Stimulated activated naive CD8-positive, alpha-beta T cell treated with anti-CD3 and anti-CD28 coated beads, Interleukin-15, Interleukin-2, amounts not matched to agents 100 ng/mL and 50 ng/mL, for 24 hours (primary cell): ENCODE data around the gene MRPL43.

Source experiments
- H3K27ac Mint-ChIP-seq: one replicate; pipeline ENCODE4 v1.8.0; 2021; ENCODE audit warnings: mild to moderate bottlenecking, mixed read lengths
- H3K27me3 Mint-ChIP-seq: one replicate; pipeline ENCODE4 v1.8.0; 2021; ENCODE audit warnings: mixed read lengths
- H3K36me3 Mint-ChIP-seq: one replicate; pipeline ENCODE4 v1.8.0; 2021; ENCODE audit warnings: low read depth, mixed read lengths
- H3K4me1 Mint-ChIP-seq: one replicate; pipeline ENCODE4 v1.8.0; 2021; ENCODE audit warnings: low read depth, mixed read lengths
- H3K4me3 Mint-ChIP-seq: one replicate; pipeline ENCODE4 v1.8.0; 2021; ENCODE audit warnings: mild to moderate bottlenecking, mixed read lengths
- H3K9me3 Mint-ChIP-seq: one replicate; pipeline ENCODE4 v1.8.0; 2021; ENCODE audit warnings: mixed read lengths

Gene MRPL43

DNA sequence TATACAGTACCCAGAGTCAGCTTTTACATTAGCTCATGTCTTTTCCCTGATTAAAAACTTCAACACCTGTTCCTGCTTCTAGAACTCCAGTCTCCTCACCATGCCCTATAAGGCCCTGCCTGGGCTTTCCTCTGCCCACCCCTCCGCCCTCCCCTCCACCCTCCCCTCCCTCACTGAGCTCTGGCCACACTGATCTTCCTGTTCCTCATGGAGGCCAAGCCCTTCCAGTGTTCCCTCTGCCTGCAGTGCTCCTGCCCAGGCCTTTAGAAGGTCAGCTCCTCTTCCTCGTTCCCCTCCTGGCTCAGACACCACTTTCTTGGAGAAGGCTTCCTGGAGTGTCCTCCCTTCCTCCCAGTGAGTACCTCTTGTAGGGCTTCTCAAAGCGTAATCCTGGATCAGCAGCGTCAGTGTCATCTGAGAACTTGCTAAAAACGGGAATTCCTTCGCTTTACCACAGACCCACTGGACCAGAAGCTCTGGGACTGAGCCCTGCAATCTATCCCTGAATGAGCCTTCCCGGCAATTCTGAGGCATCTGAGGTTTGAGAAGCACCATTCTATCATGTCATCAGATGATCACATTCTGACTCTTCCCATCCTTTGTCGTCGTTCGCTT lies 39.9 kb upstream of the MRPL43 start:
- no peak overlapping the region for H3K4me3 Mint-ChIP-seq
- H3K27ac Mint-ChIP-seq: no peak overlapping the region
- H3K36me3 Mint-ChIP-seq: no peaks in the 10 kb centered on the region
- H3K4me1 Mint-ChIP-seq: peaks cover 10% of the 10 kb centered on the region
- H3K9me3 Mint-ChIP-seq: no peaks in the 10 kb centered on the region
- no peaks in the 10 kb centered on the region for H3K27me3 Mint-ChIP-seq

DNA sequence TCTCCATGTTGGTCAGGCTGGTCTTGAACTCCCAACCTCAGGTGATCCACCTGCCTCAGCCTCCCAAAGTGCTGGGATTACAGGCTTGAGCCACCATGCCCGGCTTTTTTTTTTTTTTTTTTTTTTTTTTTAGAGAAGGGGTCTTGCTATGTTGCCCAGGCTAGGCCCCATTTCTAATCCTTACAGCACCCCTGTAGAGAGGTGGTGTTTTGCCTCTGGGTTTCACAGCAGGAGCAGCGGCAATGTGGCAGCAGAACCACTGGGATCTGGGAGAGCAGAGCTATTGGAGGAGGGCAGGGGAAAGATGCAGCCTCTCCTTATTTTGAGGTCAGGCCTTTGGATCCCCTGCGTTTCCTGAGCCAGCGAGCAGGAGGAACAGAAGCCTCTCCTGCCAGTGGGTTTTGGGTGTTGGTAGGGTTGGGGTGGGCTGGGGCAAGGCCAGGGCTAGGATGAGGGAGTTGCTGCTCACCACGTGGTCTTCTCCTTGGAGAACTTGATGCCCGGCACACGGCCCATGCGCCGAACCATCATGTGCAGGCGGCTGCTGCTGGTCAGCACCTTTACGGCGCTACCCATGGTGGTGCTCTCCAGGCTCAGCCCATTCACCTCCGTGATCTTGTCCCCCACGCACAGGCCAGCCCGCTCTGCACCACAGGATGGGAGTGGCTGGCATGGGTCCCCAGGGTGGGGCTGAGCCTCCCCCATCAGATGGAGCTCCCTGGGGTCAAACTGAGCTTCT lies 35.8 kb upstream of the MRPL43 start:
- no peak overlapping the region for H3K4me3 Mint-ChIP-seq
- peaks cover 11% of the 10 kb centered on the region for H3K27me3 Mint-ChIP-seq
- H3K27ac Mint-ChIP-seq: no peak overlapping the region
- H3K36me3 Mint-ChIP-seq: no peaks in the 10 kb centered on the region
- peaks cover 6% of the 10 kb centered on the region for H3K4me1 Mint-ChIP-seq
- H3K9me3 Mint-ChIP-seq: no peaks in the 10 kb centered on the region

DNA sequence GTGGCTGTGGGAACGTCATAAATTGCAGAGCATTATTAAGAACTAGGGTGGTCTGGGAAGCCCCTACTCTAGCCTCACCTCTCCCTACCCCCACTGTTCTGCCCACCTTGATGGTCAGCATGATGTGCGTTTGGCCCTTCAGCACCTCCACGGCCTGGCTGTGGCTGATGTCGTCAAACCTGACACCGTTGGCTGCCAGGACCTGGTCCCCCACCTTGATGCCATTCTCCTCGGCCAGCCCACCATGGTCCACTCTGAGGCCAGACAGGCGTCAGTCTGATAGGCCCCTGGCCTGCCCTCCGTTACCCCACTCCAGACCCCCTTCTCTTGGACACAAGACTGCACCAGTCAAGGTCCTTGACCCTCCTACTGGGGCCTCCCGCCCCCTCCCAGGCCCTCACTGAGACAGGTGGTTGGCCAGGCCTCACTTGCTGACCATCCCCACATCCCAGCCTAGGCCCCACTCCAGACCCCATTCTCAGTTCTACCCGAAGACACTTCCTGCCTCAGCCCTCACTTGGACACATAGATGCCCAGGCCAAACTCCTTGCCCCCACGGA lies 34.5 kb upstream of the MRPL43 start:
- Mint-ChIP-seq H3K9me3 (no peaks in the 10 kb centered on the region), H3K27ac (no peak overlapping the region), H3K4me3 (no peak overlapping the region), H3K27me3 (peaks cover 20% of the 10 kb centered on the region), H3K4me1 (peaks cover 8% of the 10 kb centered on the region), H3K36me3 (no peaks in the 10 kb centered on the region)

DNA sequence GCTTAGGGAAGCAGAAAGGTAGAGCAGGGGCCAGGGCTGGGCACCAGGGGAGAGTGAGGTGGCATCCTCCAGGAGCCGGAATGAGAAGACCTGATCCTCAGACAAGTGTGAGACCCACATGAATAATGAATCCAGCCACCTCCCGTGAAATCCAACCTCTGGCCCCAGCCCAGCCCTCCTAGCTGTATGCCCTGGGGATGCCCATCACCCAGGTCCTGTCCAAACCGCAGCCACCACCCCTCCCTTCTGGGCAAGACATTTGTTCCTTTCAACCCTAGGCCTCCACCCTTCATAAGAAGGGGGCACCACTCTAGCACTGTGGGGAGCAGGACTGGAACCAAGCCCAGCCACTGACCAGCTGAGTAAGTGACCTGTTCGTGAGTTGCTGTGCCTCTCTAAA lies 33.9 kb upstream of the MRPL43 start:
- H3K27ac Mint-ChIP-seq: no peak overlapping the region
- H3K9me3 Mint-ChIP-seq: no peaks in the 10 kb centered on the region
- peaks cover 26% of the 10 kb centered on the region for H3K27me3 Mint-ChIP-seq
- no peak overlapping the region for H3K4me3 Mint-ChIP-seq
- H3K36me3 Mint-ChIP-seq: no peaks in the 10 kb centered on the region
- peaks cover 8% of the 10 kb centered on the region for H3K4me1 Mint-ChIP-seq

DNA sequence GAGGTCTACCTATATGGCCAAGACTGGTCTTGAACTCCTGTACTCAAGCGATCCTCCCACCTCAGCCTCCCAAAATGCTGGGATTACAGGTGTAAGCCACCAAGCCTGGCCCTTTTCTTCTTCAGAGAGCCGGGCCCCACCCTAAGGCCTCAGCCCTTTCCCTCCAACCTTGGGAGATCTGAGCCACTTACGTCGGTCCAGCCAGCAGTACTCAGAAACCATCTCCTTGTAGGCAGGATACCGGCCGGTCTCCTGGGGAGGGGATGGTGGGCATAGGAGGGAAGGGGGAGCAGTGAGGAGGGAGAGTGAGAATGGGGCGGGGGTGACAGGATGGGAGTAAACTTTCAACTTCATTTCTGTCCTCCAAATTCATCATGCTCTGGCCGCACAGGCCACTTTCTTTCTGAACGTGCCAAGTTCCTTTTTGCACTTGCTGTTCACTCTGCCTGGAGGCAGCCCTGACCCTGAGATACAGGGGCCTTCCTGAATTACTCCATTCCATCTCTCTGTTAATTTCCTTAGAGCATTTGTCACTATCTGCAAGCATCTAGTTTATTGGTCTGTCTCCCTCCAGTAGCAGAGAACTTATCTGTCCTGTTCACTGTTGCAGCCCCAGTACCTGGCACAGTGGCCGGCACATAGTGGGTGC lies 33.3 kb upstream of the MRPL43 start:
- no peaks in the 10 kb centered on the region for H3K36me3 Mint-ChIP-seq
- H3K9me3 Mint-ChIP-seq: no peaks in the 10 kb centered on the region
- H3K4me1 Mint-ChIP-seq: peaks cover 8% of the 10 kb centered on the region
- H3K4me3 Mint-ChIP-seq: no peak overlapping the region
- H3K27ac Mint-ChIP-seq: no peak overlapping the region
- peaks cover 29% of the 10 kb centered on the region for H3K27me3 Mint-ChIP-seq

DNA sequence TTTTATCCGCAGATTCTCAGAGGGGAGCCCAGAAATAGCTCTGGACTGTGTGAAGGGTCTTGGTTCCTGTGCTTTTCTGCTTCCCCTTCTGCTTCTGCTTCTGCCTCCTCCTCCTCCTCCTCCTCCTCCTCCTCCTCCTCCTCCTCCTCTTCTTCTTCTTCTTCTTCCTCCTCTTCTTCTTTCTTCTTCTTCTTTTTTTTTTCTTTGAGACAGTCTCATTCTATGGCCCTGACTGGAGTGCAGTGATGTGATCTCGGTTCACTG lies 32.1 kb upstream of the MRPL43 start:
- Mint-ChIP-seq H3K4me3 (no peak overlapping the region), H3K27ac (peak overlapping the region; percentile 10), H3K36me3 (no peaks in the 10 kb centered on the region), H3K9me3 (no peaks in the 10 kb centered on the region), H3K27me3 (peaks cover 29% of the 10 kb centered on the region), H3K4me1 (peaks cover 19% of the 10 kb centered on the region)

DNA sequence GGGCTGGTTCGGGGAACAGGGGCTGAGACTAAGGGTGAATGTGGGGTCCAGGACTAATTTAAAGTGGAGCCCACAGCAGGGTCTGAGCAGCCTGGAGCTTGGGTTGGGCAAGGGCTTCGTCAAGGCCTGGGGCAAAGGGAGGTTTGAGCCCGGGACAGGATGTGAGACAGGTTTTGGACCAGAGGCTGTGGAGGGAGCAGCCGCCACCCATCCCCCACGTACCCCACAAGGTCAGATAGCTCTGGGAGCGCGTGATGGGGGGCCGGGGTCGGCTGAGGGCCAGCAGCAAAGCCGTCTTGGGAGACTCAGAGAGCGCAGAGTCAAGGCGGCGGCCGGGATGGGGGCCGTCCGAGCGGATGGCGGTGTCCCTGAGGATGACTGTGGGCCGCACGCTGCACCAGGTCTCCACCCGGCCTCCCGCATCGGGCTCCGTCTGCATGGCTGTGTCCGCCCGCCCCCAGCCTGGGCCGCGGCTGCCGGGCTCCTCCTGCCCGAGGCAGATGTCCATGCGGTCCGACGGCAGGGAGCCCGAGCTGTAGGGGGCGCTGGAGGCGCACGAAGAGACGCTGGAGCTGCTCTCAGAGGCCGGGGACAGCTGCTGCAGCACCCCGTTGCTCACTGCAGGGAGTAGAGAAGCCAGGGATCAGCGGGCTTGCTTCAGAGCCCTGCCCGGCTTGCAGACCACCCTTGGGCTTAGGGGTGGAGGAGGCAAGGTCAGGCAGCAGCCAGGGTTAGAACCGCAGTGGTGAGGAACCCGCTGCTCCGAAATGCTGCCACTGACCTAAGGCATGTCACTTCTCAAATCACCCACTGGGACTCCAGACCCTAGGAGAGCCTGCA lies 31.5 kb upstream of the MRPL43 start:
- H3K4me1 Mint-ChIP-seq: peaks cover 23% of the 10 kb centered on the region
- H3K27ac Mint-ChIP-seq: no peak overlapping the region
- no peaks in the 10 kb centered on the region for H3K9me3 Mint-ChIP-seq
- no peaks in the 10 kb centered on the region for H3K36me3 Mint-ChIP-seq
- no peak overlapping the region for H3K4me3 Mint-ChIP-seq
- H3K27me3 Mint-ChIP-seq: peaks cover 29% of the 10 kb centered on the region

DNA sequence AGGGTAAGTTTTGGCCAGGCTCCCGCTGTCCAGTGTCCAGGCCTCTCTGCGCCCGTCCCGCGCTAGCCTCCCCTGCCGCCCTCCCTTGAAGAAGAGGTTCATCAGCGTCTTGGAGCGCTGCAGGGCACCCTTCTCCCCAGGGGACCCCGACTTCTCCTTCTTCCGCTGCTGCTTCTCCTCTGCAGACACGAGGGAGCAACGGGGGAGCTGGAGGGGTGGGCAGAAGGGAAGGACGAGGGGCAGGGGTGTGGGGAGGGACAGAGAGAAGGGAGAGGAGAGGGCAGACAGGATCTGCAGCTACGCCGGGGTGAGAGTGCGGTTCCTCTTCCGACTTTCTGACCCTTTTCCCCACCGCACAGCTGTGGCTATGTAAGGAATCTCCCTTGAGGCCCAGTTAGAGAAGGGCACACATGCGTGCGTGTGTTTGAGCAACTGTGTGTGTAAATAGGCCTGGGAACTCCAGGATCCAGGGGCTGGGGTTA lies 30.9 kb upstream of the MRPL43 start:
- peaks cover 28% of the 10 kb centered on the region for H3K4me1 Mint-ChIP-seq
- no peaks in the 10 kb centered on the region for H3K36me3 Mint-ChIP-seq
- peaks cover 29% of the 10 kb centered on the region for H3K27me3 Mint-ChIP-seq
- H3K27ac Mint-ChIP-seq: no peak overlapping the region
- H3K9me3 Mint-ChIP-seq: no peaks in the 10 kb centered on the region
- H3K4me3 Mint-ChIP-seq: no peak overlapping the region

DNA sequence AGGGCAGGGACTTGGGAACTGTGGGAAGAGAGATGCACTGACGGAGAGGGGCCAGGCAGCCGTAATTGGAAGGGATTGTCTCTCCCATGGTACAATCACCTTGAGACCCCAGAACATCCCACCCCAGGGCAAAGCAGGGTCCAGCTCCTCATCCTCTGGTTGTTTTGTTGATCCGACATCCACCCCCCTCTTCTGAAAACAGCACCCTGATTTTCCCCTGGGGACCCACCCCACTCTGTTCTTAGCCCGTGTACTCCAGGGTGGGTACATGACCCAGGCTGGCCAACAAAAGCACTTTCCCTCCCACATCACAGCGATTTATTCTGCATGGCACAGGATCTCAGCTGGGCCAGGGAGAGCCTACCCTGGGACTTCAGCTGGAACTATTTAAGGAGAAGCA lies 29.5 kb upstream of the MRPL43 start:
- H3K9me3 Mint-ChIP-seq: no peaks in the 10 kb centered on the region
- H3K27ac Mint-ChIP-seq: no peak overlapping the region
- H3K4me1 Mint-ChIP-seq: peaks cover 35% of the 10 kb centered on the region
- peaks cover 29% of the 10 kb centered on the region for H3K27me3 Mint-ChIP-seq
- no peak overlapping the region for H3K4me3 Mint-ChIP-seq
- H3K36me3 Mint-ChIP-seq: no peaks in the 10 kb centered on the region

DNA sequence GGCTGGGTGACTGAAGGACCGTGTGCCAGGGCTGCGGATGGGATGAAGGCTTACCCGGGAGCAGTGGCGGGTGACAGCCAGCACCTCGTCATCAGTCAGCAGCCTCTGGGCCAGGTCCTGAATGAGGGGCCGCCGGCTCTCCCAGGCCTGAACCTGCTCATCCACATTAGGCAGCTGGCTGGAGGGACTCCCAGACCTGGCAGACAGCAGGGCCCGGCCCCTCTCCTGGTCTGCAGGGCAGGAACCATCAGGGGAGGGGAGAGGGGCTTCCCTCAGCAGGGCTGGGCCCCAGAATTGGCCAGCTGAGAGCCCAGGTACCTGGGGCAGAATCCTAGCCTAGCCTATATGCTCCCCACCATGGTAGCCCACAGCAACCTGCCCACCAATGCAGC lies 28.3 kb upstream of the MRPL43 start:
- Mint-ChIP-seq H3K27me3 (peaks cover 25% of the 10 kb centered on the region), H3K9me3 (no peaks in the 10 kb centered on the region), H3K4me3 (no peak overlapping the region), H3K36me3 (no peaks in the 10 kb centered on the region), H3K4me1 (peaks cover 35% of the 10 kb centered on the region), H3K27ac (no peak overlapping the region)

DNA sequence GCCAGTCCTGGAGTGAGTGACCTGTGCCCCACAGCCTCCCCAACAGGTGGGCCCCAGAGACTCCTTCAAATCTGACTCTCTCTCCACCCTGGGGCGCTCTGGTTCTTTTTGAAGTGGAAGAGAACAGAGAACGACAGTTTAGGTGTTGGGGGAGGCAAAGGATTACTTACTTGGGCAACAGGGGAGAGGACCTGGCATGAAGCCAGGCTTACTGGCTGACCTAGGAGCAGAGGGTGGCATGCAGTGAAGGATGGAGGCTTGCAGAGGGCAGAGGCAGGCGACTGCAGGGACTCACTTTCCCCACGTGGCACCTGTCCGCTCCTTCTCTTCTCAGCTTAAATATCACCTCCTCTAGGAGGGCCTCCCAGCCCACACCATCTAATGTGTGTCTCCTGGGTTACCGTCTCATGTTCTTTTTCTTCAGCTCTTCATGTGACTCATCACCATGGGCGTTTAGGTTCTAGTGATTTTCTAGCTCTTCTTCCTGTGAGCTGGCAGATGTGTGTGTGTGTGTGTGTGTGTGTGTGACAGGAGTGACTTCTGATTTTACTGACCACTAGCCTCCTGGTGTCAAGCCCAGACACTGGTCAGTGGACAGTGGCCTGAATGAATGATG lies 27.8 kb upstream of the MRPL43 start:
- Mint-ChIP-seq H3K27me3 (peaks cover 23% of the 10 kb centered on the region), H3K4me3 (no peak overlapping the region), H3K36me3 (no peaks in the 10 kb centered on the region), H3K27ac (no peak overlapping the region), H3K9me3 (no peaks in the 10 kb centered on the region), H3K4me1 (peaks cover 35% of the 10 kb centered on the region)

DNA sequence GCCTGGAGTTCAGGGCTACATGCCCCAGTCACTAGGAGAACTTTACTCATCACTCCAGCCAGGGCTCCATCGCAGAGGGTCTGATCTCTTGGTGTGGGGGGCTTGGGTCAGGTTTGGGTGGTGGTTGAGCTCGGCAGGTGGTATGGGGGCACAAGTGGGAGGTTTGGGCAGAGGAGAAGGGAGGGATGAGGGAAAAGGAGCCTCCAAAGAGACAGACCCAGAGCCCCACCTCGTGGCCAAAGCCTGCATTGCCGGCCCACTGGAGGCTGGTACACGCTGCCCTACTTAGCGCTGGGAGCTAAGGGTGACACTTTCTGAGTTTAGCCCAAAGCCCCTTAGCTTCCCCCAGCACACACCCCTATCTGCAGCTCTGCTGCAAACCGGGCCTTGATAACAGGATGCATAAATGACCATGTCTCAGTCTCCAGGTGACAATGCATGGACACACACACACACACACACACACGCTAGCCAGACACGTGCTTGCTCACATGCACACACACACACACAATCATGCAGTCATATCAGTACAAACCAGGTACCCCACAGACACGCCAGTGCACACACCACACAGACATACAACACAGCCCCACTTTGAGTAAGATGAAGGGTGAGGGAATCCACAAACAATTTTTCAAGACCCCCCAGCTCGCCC lies 27.1 kb upstream of the MRPL43 start:
- Mint-ChIP-seq H3K4me1 (peaks cover 35% of the 10 kb centered on the region), H3K9me3 (no peaks in the 10 kb centered on the region), H3K27me3 (peaks cover 23% of the 10 kb centered on the region), H3K4me3 (no peak overlapping the region), H3K36me3 (no peaks in the 10 kb centered on the region), H3K27ac (peak overlapping the region; percentile 26)

DNA sequence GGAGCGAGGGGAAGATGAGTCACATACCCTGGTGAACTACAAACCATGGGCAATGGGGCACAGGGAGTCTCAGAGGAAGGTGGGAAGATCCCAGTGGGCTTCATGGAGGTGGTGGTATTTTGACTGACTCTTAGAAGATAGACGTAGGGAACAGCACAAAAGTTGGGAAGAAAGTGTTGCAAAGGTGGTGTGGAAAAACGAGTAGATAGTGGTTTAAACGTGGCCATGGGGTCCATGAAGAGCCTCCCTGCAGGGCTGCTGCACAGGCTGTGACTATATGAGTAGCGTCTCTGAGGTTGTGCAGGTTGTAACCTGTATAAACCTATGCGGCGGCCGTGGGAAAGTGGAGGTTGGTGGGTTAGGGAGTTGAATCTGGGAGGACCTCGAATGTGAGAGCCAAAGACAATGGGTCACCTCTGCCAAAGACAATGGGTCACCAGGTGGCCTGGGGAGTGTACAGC lies 26.1 kb upstream of the MRPL43 start:
- Mint-ChIP-seq H3K36me3 (no peaks in the 10 kb centered on the region), H3K9me3 (no peaks in the 10 kb centered on the region), H3K4me1 (peaks cover 31% of the 10 kb centered on the region), H3K27ac (peak overlapping the region; percentile 56), H3K27me3 (peaks cover 20% of the 10 kb centered on the region), H3K4me3 (no peak overlapping the region)
